Measurements from ENCODE around the gene DSPP.
A peak's percentile ranks its signal among the peaks of the same experiment; 100 is the strongest.

DSPP gene

GRCh38 chr4:87659247-87659931 lies 51.1 kb downstream of the DSPP start:
- no peak for TF ChIP-seq CSRNP3 (CRISPR knock-in tag; IDR thresholded peaks at IDR 0.05)
- peak; percentile 47; the same call in 1 of the 2 replicates for TF ChIP-seq ZC3H10 (CRISPR knock-in tag; IDR thresholded peaks at IDR 0.05)
- TF ChIP-seq TOX (CRISPR knock-in tag; IDR thresholded peaks at IDR 0.05; ENCODE audit: borderline replicate concordance) = peak; percentile 61; the same call in 1 of the 2 replicates
- TF ChIP-seq ZNF70 (CRISPR knock-in tag; IDR thresholded peaks at IDR 0.05) = no peak
- peak; percentile 92 for TF ChIP-seq ISL1 (CRISPR knock-in tag; IDR thresholded peaks at IDR 0.05)
- TF ChIP-seq GLIS3 (CRISPR knock-in tag; IDR thresholded peaks at IDR 0.05) = no peak
- TF ChIP-seq OSR1 (CRISPR knock-in tag; IDR thresholded peaks at IDR 0.05) = no peak
- no peak for TF ChIP-seq ZFP3 (CRISPR knock-in tag; IDR thresholded peaks at IDR 0.05)

GRCh38 chr4:87662871-87663270 lies 54.5 kb downstream of the DSPP start:
- ATAC-seq = no peak
- TF ChIP-seq BACH2 (CRISPR knock-in tag; IDR thresholded peaks at IDR 0.05; ENCODE audit: borderline replicate concordance) = no peak
- TF ChIP-seq CSRNP3 (CRISPR knock-in tag; IDR thresholded peaks at IDR 0.05) = no peak
- TF ChIP-seq RARB (CRISPR knock-in tag; IDR thresholded peaks at IDR 0.05) = no peak
- TF ChIP-seq GLIS3 (CRISPR knock-in tag; IDR thresholded peaks at IDR 0.05) = no peak
- TF ChIP-seq ZFP30 (CRISPR knock-in tag; IDR thresholded peaks at IDR 0.05) = no peak
- TF ChIP-seq ZNF8 (CRISPR knock-in tag; IDR thresholded peaks at IDR 0.05) = no peak
- TF ChIP-seq TCF4 (CRISPR knock-in tag; IDR thresholded peaks at IDR 0.05; ENCODE audit: borderline replicate concordance) = no peak
- no peak for TF ChIP-seq OSR1 (CRISPR knock-in tag; IDR thresholded peaks at IDR 0.05)
- no peak for TF ChIP-seq ZC3H10 (CRISPR knock-in tag; IDR thresholded peaks at IDR 0.05)
- no peak for TF ChIP-seq ESRRG (CRISPR knock-in tag; IDR thresholded peaks at IDR 0.05)
- no peak for TF ChIP-seq ZNF70 (CRISPR knock-in tag; IDR thresholded peaks at IDR 0.05)
- no peak for TF ChIP-seq TOX (CRISPR knock-in tag; IDR thresholded peaks at IDR 0.05; ENCODE audit: borderline replicate concordance)
- no peak for TF ChIP-seq TSHZ2 (CRISPR knock-in tag; IDR thresholded peaks at IDR 0.05)
- TF ChIP-seq ZNF565 (CRISPR knock-in tag; conservative IDR thresholded peaks at IDR 0.05; ENCODE audit: low read depth) = no peak

More at GRCh38 chr4:87659247-87659931, 51.1 kb downstream of the DSPP start:
- ATAC-seq = peak; percentile 77

Data from SK-N-SH treated with all-trans-retinoic acid at 6 μM for 48 hours (cell line).